ENCODE measurements around the gene AGMO.

DNA sequence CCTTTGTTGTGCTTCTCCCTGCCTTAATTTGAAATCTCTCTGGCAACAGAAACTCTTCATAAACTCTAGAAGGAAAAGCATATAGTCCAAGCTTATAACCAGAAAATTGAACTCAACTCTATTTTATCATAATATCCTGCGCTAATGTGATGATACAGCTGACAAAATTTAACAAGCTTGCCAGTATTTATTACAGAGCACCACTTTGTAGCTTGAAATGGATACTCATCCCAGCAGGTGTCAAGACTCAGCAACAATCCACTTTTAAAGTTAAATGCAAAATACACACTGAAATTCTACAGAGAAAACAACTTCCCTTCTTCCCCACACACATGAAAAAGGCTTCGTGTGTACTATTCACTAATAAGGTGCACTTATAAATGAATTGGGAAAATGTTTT lies 228.9 kb downstream of the AGMO start:
- TF ChIP-seq, protein P1, sequence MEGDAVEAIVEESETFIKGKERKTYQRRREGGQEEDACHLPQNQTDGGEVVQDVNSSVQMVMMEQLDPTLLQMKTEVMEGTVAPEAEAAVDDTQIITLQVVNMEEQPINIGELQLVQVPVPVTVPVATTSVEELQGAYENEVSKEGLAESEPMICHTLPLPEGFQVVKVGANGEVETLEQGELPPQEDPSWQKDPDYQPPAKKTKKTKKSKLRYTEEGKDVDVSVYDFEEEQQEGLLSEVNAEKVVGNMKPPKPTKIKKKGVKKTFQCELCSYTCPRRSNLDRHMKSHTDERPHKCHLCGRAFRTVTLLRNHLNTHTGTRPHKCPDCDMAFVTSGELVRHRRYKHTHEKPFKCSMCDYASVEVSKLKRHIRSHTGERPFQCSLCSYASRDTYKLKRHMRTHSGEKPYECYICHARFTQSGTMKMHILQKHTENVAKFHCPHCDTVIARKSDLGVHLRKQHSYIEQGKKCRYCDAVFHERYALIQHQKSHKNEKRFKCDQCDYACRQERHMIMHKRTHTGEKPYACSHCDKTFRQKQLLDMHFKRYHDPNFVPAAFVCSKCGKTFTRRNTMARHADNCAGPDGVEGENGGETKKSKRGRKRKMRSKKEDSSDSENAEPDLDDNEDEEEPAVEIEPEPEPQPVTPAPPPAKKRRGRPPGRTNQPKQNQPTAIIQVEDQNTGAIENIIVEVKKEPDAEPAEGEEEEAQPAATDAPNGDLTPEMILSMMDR (IDR thresholded peaks at IDR 0.05): no peak
- TF ChIP-seq POLR2AphosphoS5 (IDR thresholded peaks at IDR 0.05; ENCODE audit: low read depth, low read length) (no peak), SIN3A (IDR thresholded peaks at IDR 0.05; ENCODE audit: borderline replicate concordance, insufficient read depth, low read depth, low read length) (no peak), TCF7L2 (IDR thresholded peaks at IDR 0.05; ENCODE audit: low read depth, low read length) (no peak)
- TF ChIP-seq, protein P2, sequence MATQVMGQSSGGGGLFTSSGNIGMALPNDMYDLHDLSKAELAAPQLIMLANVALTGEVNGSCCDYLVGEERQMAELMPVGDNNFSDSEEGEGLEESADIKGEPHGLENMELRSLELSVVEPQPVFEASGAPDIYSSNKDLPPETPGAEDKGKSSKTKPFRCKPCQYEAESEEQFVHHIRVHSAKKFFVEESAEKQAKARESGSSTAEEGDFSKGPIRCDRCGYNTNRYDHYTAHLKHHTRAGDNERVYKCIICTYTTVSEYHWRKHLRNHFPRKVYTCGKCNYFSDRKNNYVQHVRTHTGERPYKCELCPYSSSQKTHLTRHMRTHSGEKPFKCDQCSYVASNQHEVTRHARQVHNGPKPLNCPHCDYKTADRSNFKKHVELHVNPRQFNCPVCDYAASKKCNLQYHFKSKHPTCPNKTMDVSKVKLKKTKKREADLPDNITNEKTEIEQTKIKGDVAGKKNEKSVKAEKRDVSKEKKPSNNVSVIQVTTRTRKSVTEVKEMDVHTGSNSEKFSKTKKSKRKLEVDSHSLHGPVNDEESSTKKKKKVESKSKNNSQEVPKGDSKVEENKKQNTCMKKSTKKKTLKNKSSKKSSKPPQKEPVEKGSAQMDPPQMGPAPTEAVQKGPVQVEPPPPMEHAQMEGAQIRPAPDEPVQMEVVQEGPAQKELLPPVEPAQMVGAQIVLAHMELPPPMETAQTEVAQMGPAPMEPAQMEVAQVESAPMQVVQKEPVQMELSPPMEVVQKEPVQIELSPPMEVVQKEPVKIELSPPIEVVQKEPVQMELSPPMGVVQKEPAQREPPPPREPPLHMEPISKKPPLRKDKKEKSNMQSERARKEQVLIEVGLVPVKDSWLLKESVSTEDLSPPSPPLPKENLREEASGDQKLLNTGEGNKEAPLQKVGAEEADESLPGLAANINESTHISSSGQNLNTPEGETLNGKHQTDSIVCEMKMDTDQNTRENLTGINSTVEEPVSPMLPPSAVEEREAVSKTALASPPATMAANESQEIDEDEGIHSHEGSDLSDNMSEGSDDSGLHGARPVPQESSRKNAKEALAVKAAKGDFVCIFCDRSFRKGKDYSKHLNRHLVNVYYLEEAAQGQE (IDR thresholded peaks at IDR 0.05; ENCODE audit: insufficient read depth in 1 of 2, low read depth in 2 of 2, low read length in 1 of 2): no peak

Data from Panc1 (cell line).